Loucy (cell line): ENCODE measurements around the gene IFNB1.
A peak's percentile ranks its signal among the peaks of the same experiment; 100 is the strongest.

Experiments
- CTCF ChIP-seq: fragments of 200-600 bp; sonication (generic); conservative IDR thresholded peaks from 2 replicates; pipeline ENCODE4 v1.5.1; 2014; ENCODE audit warnings: mild to moderate bottlenecking, antibody characterized with exemption, low read length
- EZH2phosphoT487 ChIP-seq: fragments of 200-600 bp; IDR thresholded peaks from 2 replicates; pipeline ENCODE4 v1.6.1; 2018; ENCODE audit warnings: antibody characterized with exemption, mild to moderate bottlenecking, moderate library complexity, borderline replicate concordance

GRCh38 chr9:21070171-21070571, 7.6 kb downstream of the IFNB1 start:
- TF ChIP-seq CTCF (peak; percentile 28; the same call in 1 of the 2 replicates), EZH2phosphoT487 (no peak)
